HG03159 (cell line): Measurements from ENCODE around the gene NEUROD6.

Experiments
- ATAC-seq: cut with Tn5 transposase; IDR thresholded peaks from one replicate; pipeline ENCODE4 v1.9.1; 2021; ENCODE audit warnings: mild to moderate bottlenecking, moderate library complexity; ENCODE audit not compliant: unreplicated experiment

The NEUROD6 gene

GRCh38 chr7:31340603-31341002 is at the start of gene NEUROD6:
Gene NEUROD6 (minus strand): TSS chr7:31340726. CDS start chr7:31339268, 1,458 bp downstream.
- ATAC-seq, result no peak

GRCh38 chr7:31384466-31384865 is 43.9 kb upstream of the NEUROD6 start:
- ATAC-seq, result no peak

- no peak for ATAC-seq
Observed at GRCh38 chr7:31382722-31383121, 42.2 kb upstream of the NEUROD6 start.

DNA sequence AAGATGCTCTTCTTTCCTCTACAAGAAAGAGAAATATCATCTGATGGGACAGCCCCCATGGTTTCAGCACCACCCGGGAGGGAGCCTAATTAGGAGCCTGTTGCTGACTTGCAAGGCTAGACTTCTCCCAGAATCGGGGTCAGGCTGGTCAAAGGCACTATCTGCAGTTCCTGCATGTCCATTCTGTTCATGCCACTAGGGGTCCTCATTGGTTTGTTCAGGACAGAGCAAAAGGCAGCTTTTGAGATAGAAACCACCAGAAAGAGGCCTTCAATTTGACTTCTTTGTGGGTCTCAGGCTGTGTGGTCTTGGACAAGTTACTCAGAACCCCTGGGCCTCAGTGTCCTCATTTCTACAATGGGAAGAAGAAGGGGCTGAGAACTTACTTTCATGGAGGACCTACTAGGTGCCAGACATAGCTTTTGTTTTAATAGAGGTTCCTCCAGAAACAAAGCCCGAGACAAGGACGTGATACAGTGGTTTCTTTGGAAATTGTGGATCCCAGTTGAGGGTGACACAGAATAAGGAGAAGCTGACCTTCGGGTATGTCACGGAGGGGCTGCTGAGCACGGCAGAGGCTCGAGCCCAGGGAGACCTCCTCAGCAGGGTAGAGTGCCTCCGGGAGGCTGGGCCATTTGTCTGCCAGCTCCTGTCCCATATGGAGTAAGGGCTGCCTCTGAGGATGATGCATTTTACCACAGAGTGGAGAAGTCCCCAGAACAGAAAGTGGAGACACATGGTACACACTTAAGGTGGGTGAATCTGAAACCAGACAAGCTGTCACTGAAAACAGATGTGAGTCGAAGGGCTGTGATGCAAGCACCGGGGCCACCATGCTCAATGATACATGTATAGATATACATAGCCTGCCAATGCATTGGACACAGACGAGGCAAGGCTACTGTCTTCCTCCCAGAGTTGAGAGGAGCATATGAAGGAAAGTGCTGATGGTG is 33.1 kb upstream of the NEUROD6 start:
- peak; percentile 79 for ATAC-seq

DNA sequence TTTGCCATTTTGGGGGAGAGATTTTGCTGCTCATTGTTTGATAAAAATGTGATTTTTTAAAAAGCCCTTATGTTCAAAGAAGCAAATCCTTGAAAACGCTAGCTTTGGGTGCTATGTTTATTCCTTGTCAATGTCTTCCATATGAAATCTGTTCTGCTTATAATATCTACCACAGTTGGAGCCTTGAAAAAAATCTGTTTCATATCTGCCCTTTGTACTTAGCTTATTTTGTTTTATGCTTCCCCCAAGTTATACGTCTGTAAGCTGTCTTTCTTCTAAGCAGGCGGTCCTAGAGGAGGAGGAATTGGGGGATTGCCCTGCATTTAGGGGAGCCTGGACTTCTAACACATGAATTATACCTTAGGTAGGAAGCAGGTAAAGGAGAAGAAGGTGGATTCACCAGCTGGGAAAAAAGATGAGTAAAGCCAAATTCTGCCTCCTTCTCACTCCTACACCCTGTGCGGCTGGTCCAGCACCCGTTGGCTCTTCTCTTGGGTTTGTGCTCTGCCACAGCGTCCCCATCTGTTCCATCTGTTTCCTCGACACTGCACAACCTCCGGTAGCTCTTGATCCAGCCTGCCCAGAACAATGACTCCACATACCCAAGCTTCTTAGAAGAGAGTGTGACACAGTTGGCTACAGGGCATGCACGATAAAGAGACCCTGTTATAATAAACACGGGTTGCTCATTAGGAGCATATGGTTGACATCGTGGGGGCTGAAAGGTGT is 31.9 kb upstream of the NEUROD6 start:
- ATAC-seq, result no peak

- ATAC-seq, result no peak
Observed at GRCh38 chr7:31371621-31372020, 31.1 kb upstream of the NEUROD6 start.

DNA sequence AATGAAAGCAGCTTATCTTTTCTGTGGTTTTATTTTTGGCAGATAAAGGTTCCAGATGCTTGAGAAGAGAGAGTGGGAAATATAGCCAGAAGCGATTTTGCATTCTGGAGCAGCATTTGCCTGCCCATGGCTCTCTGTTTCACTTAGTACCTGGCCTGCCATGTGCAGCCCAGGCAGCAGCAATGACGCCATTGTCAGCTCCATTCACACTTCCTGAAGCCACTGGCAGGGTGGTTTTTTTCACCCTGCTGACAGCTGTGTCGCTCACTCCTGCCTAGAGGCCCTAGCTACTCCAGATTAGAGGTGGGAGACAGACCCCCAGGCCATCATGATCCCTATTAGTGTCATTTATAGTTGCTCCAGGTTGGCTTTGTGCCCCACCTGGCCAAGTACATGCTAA is 30.1 kb upstream of the NEUROD6 start:
- no peak for ATAC-seq

DNA sequence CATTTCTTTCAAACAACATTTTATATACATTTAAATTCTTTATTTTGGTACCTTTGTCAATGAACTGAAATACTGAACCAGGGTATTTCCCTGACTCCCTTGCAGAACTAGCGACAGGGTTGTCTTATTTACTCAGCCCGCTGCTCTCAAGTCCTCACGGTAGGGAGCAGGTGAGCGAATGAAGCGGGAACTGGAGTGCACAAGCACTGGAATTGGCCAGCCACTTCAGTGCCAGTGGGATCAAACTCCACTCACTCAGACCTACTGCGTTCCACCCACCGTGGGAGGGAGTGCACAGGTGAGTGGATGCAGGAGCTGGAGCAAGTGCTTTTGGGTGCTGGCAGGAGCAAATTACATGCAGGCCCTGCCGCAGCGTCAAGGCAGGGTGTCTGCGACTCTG is 28.1 kb upstream of the NEUROD6 start:
- ATAC-seq, result no peak

DNA sequence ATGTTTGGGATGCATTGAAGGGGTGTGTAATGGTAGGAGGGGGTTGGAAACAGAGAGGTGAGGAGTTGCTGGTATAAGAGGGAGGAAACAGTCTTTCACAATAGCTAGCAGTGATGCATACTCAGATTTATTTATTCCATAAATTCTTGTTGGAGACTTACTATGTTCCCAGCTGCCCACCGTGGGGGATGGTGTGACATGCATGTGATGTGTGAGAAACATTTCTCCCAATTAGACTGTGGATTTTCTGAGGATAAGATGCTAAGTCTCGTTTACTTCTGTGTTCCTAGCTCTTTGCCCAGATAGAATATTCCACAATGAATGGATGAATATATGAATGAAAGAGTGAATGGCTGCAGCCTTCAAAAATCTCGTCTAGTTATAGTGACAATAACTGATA is 23.0 kb upstream of the NEUROD6 start:
- no peak for ATAC-seq

- no peak for ATAC-seq
Observed at GRCh38 chr7:31363051-31363450, 22.5 kb upstream of the NEUROD6 start.

- ATAC-seq, result no peak
Observed at GRCh38 chr7:31362401-31362800, 21.9 kb upstream of the NEUROD6 start.

DNA sequence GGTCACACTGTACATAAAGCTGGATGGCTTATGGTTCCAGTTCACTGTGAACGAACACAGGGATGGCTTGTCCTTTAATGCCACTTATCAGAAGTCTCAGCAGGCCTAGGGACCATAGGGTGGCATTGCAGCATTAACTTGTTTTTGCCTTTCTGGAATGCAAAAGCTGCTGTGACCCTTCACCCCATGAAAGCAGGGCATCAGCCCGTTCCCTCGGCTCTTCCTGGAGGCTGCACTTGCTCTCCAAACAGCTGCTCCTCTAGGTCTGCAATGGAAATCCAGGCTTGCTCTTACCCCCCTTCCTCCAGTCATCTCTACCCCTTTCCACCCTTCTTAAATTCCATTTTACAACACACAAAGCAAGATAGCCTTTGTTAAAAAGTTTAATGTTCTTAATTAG is 17.9 kb upstream of the NEUROD6 start:
- ATAC-seq, result no peak

DNA sequence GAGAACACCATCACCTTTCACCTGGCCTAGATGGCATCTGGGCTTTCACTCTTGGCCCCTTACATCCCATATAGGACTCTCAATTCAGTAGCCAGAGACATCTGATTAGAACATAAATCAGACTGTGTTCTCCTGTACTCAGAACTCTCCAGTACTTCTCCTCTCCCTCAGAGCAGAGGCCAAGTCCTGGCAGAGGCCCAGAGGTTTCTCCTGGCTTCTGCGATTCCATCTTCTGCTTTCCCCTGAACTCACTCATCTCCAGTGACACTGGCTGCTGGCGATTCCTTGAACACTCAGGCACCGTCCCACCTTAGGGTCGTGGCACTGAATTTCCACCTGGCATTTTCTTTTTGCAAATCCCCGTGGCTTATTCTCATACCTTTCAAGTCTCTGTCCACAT is 4.9 kb upstream of the NEUROD6 start:
- ATAC-seq, result no peak

DNA sequence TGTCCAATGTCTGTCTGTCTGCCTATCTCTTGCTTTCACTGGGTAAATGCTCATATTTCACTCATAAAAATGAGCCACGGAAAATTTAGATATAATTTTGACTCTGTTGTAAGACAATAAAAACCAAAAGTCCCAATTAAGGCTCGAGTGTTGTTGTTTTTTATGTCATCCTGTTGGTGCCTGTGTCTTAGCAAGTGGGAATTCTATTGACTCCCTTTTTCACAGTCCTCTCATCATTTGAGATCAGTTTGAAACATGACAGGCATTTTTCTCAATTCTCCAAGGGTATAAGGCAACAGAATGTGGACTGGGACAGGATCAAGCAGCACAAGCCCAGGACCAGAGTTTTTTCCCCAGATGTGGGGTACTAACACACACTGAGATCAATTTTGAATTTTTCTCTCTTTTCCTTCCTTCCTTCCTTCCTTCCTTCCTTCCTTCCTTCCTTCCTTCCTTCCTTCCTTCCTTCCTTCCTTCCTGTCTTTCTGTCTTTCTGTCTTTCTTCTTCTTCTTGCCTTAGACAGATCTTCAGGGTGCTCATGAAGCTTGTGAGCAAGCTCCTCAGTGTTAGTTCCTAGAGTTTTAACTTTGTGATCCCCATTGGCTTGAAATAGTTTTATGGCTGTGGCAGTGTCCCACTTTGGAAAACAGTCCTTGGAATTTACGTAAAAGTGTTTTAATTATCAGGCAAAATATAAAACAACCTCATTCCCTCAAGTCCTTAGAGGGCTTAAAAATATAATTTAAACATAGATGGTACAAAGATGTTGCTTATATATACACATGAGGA is 3.2 kb upstream of the NEUROD6 start:
- no peak for ATAC-seq

- ATAC-seq, result no peak
Observed at GRCh38 chr7:31341141-31341540, 615 bp upstream of the NEUROD6 start.

- ATAC-seq, result no peak
Observed at GRCh38 chr7:31340051-31340450, 475 bp downstream of the NEUROD6 start.

- ATAC-seq, result no peak
Observed at GRCh38 chr7:31338706-31339105, 1.8 kb downstream of the NEUROD6 start.

- ATAC-seq, result no peak
Observed at GRCh38 chr7:31337002-31337565, 3.4 kb downstream of the NEUROD6 start.

DNA sequence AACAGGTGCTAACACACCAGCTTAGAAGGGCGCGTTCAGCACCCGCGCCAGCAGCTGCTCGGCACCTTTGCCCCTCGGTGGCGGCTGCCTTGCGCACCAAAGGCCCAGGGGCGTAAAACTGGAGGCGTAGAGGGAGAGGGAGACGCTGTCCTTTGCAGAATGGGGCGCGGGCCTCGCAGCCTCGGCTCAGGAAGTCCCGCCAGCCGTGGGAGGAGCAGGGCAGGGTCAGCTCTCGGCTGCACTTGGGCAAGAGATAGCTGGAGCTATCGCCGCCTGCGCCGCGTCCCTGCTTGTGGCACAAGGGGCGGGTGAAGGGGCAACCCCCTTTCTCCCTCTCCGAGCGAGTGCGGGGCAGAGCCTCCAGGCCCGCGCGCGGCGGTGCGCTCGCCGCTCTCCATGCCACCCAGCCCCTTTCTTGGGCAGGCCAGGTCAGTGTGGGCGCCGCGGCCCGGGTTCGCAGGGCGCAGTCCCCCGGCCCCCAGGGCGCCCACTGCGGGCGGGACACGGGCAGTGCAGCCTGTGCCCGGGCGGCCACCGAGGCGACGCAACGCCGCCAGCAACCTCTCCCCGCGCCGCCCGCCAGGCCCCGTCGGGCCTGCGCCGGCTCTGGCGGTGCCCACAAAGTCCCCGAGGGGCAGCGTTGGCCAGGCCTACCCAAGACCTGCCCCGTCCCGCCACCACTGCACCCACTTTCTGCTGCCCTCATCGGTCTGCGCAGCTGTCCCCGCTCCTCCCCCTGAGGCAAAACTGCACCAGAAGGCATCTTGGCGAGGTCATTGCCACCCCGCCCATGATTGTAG is 4.1 kb downstream of the NEUROD6 start:
- ATAC-seq, result no peak

DNA sequence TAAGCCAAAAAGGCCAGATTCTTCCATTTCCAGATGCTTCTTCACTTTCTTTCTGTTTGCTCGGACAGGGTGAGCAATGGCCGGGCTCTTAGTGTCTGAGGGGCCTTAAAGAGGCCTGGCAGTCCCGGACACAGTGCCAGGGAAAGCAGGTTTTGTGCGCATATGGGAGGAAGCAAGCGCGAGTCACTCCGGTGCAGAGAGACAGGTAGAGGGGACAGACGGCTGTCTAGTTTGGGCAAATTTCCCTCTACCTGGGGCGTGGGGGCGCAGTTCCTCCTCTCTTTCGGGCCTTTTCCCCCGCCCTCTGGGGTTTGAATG is 4.7 kb downstream of the NEUROD6 start:
- no peak for ATAC-seq
